Tongue (tissue), 2 donors: ENCODE measurements around the gene CHPF. TPM values are rescaled to one million over a fixed set of nuclear protein-coding genes. Genes with fewer than 3 reads are reported as not detected.

ENCODE experiments used
- DNase-seq: peaks from one replicate; pipeline ENCODE4 v3.0.0-alpha.2; 2015
- total RNA-seq: library from RNA; depleted of rRNA; stranded (reverse); fragments of >200 nt; gene quantifications from one replicate; pipeline ENCODE4 v1.2.3, GENCODE V29; 2014

Gene CHPF
- total RNA-seq, 1 donor from 2014 or later, result 121 TPM

- peak; percentile 48 for DNase-seq
Observed at GRCh38 chr2:219513787-219514186, 29.8 kb downstream of the CHPF start.

- peak; percentile 42 for DNase-seq
Observed at GRCh38 chr2:219512524-219513216, 30.9 kb downstream of the CHPF start.

GRCh38 chr2:219511547-219512325 is 31.9 kb downstream of the CHPF start:
- DNase-seq, result peak; percentile 51

- DNase-seq, result no peak
Observed at GRCh38 chr2:219510512-219511135, 33.0 kb downstream of the CHPF start.

GRCh38 chr2:219509780-219510511 is 33.7 kb downstream of the CHPF start:
- DNase-seq, result peak; percentile 84

GRCh38 chr2:219508971-219509779 is 34.4 kb downstream of the CHPF start:
- peak; percentile 89 for DNase-seq

GRCh38 chr2:219508444-219508734 is 35.2 kb downstream of the CHPF start:
- no peak for DNase-seq

GRCh38 chr2:219507581-219508443 is 35.8 kb downstream of the CHPF start:
- DNase-seq, result peak; percentile 59

- DNase-seq, result peak; percentile 83
Observed at GRCh38 chr2:219506802-219507526, 36.6 kb downstream of the CHPF start.

- DNase-seq, result no peak
Observed at GRCh38 chr2:219506153-219506801, 37.3 kb downstream of the CHPF start.

GRCh38 chr2:219505585-219505984 is 38.0 kb downstream of the CHPF start:
- DNase-seq, result no peak

- no peak for DNase-seq
Observed at GRCh38 chr2:219502618-219503017, 41.0 kb downstream of the CHPF start.

GRCh38 chr2:219501849-219502248 is 41.8 kb downstream of the CHPF start:
- no peak for DNase-seq

GRCh38 chr2:219500135-219500534 is 43.5 kb downstream of the CHPF start:
- DNase-seq, result peak; percentile 48

- no peak for DNase-seq
Observed at GRCh38 chr2:219499555-219499954, 44.1 kb downstream of the CHPF start.

- no peak for DNase-seq
Observed at GRCh38 chr2:219499058-219499307, 44.6 kb downstream of the CHPF start.

GRCh38 chr2:219498280-219499057 is 45.1 kb downstream of the CHPF start, which contains the start of gene GMPPA:
Gene GMPPA, plus strand, starts transcription at chr2:219498891. Its CDS starts 1,085 bp downstream, at chr2:219499976.
- DNase-seq, result peak; percentile 99

- peak; percentile 82 for DNase-seq
Observed at GRCh38 chr2:219497495-219498279, 45.9 kb downstream of the CHPF start.
